Glutamatergic neuron (in vitro differentiated cells): ENCODE results near the gene SNX27. TPM values are rescaled to one million over a fixed set of nuclear protein-coding genes. Genes with fewer than 3 reads are reported as not detected.
"Not testable (repeated sequence)": the region's sequence is repeated elsewhere in the genome, so short reads cannot be mapped to it uniquely, and the experiment has no call there.

Source experiments
- DNase-seq: peaks from one replicate; pipeline ENCODE4 v3.0.0; 2022
- H3K27ac Mint-ChIP-seq: one replicate; pipeline ENCODE4 v1.8.0; 2020; ENCODE audit warnings: mild to moderate bottlenecking, mixed read lengths, inconsistent platforms; ENCODE audit not compliant: unreplicated experiment
- H3K27me3 Mint-ChIP-seq: one replicate; pipeline ENCODE4 v1.8.0; 2020; ENCODE audit warnings: mild to moderate bottlenecking, moderate library complexity, mixed read lengths, inconsistent platforms; ENCODE audit not compliant: unreplicated experiment
- H3K36me3 Mint-ChIP-seq: one replicate; pipeline ENCODE4 v1.8.0; 2020; ENCODE audit warnings: mild to moderate bottlenecking, mixed read lengths, inconsistent platforms; ENCODE audit not compliant: unreplicated experiment
- H3K4me1 Mint-ChIP-seq: one replicate; pipeline ENCODE4 v1.8.0; 2020; ENCODE audit warnings: mild to moderate bottlenecking, low read depth, mixed read lengths, inconsistent platforms; ENCODE audit not compliant: unreplicated experiment
- H3K4me3 Mint-ChIP-seq: one replicate; pipeline ENCODE4 v1.8.0; 2020; ENCODE audit warnings: mild to moderate bottlenecking, mixed read lengths, inconsistent platforms; ENCODE audit not compliant: unreplicated experiment
- H3K9me3 Mint-ChIP-seq: one replicate; pipeline ENCODE4 v1.8.0; 2020; ENCODE audit warnings: mild to moderate bottlenecking, moderate library complexity, mixed read lengths, inconsistent platforms; ENCODE audit not compliant: unreplicated experiment
- CTCF ChIP-seq: fragments of 200-600 bp; sonication (generic); IDR thresholded peaks from one replicate; pipeline ENCODE4 v1.5.0; 2021; ENCODE audit not compliant: partially characterized antibody, unreplicated experiment
- total RNA-seq: library from RNA; stranded (reverse); fragmentation: NEBNext Ultra II Directional; extraction: Animal tissue kit (Norgen Biotek cat#: 25700); gene quantifications from one replicate; pipeline ENCODE4 v1.2.1, GENCODE V29; 2021; ENCODE audit not compliant: unreplicated experiment

SNX27 gene
- total RNA-seq, 1 donor from 2014 or later: 39.3 TPM

- DNase-seq: no peak
- peaks cover 4% of the 10 kb centered on the region for H3K4me1 Mint-ChIP-seq
- H3K4me3 Mint-ChIP-seq: no peak overlapping the region
- H3K9me3 Mint-ChIP-seq: peaks cover 3% of the 10 kb centered on the region
- H3K27me3 Mint-ChIP-seq: peaks cover 3% of the 10 kb centered on the region
- TF ChIP-seq CTCF: no peak
- H3K27ac Mint-ChIP-seq: no peak overlapping the region
- no peaks in the 10 kb centered on the region for H3K36me3 Mint-ChIP-seq
Measured at GRCh38 chr1:151596166-151596953, 15.5 kb upstream of the SNX27 start.

GRCh38 chr1:151602550-151602949, 9.3 kb upstream of the SNX27 start:
- not testable (repeated sequence) for H3K27me3 Mint-ChIP-seq, DNase-seq, H3K4me3 Mint-ChIP-seq, H3K27ac Mint-ChIP-seq, H3K9me3 Mint-ChIP-seq, H3K36me3 Mint-ChIP-seq, H3K4me1 Mint-ChIP-seq

GRCh38 chr1:151604291-151604690, 7.6 kb upstream of the SNX27 start:
- no peaks in the 10 kb centered on the region for H3K4me1 Mint-ChIP-seq
- H3K36me3 Mint-ChIP-seq: peaks cover 5% of the 10 kb centered on the region

GRCh38 chr1:151606384-151606783, 5.5 kb upstream of the SNX27 start:
- peaks cover 4% of the 10 kb centered on the region for H3K27me3 Mint-ChIP-seq
- no peak for DNase-seq
- H3K9me3 Mint-ChIP-seq: peaks cover 5% of the 10 kb centered on the region
- H3K36me3 Mint-ChIP-seq: peaks cover 5% of the 10 kb centered on the region
- H3K4me1 Mint-ChIP-seq: no peaks in the 10 kb centered on the region
- no peak overlapping the region for H3K27ac Mint-ChIP-seq
- TF ChIP-seq CTCF: no peak
- no peak overlapping the region for H3K4me3 Mint-ChIP-seq

More at GRCh38 chr1:151604291-151604690, 7.6 kb upstream of the SNX27 start:
- H3K27ac Mint-ChIP-seq: no peak overlapping the region
- no peak for DNase-seq
- H3K4me3 Mint-ChIP-seq: no peak overlapping the region
- H3K9me3 Mint-ChIP-seq: peaks cover 3% of the 10 kb centered on the region
- peaks cover 4% of the 10 kb centered on the region for H3K27me3 Mint-ChIP-seq
- TF ChIP-seq CTCF: no peak

GRCh38 chr1:151606857-151607256, 5.0 kb upstream of the SNX27 start:
- Mint-ChIP-seq H3K27me3 (peaks cover 7% of the 10 kb centered on the region), H3K27ac (no peak overlapping the region), H3K4me3 (no peak overlapping the region), H3K9me3 (peaks cover 5% of the 10 kb centered on the region), H3K4me1 (peaks cover 3% of the 10 kb centered on the region), H3K36me3 (peaks cover 5% of the 10 kb centered on the region)
- TF ChIP-seq CTCF: no peak
- no peak for DNase-seq
